Parathyroid adenoma (tissue), 2 donors: ENCODE results near the gene BAK1.

Experiments used
- H2AFZ ChIP-seq: fragments of 300-600 bp; sonication (generic); one replicate; pipeline ENCODE4 v1.7.0; 2017; ENCODE audit warnings: antibody characterized with exemption, mild to moderate bottlenecking
- H3K27ac ChIP-seq: fragments of 300-600 bp; sonication (generic); one replicate; pipeline ENCODE4 v1.7.0; 2017
- H3K27me3 ChIP-seq: fragments of 300-600 bp; sonication (generic); one replicate; pipeline ENCODE4 v1.7.0; 2017; ENCODE audit warnings: low read length; ENCODE audit not compliant: control insufficient read depth, insufficient read depth
- H3K36me3 ChIP-seq: fragments of 300-600 bp; sonication (generic); one replicate; pipeline ENCODE4 v1.7.0; 2017; ENCODE audit warnings: low read length; ENCODE audit not compliant: control insufficient read depth, insufficient read depth
- H3K4me1 ChIP-seq: fragments of 300-600 bp; sonication (generic); one replicate; pipeline ENCODE4 v1.7.0; 2017; ENCODE audit warnings: control low read depth
- H3K4me2 ChIP-seq: fragments of 300-600 bp; sonication (generic); one replicate; pipeline ENCODE4 v1.7.0; 2017; ENCODE audit warnings: low read length
- H3K4me3 ChIP-seq: fragments of 300-600 bp; sonication (generic); one replicate; pipeline ENCODE4 v1.7.0; 2017; ENCODE audit warnings: low read depth, low read length
- H3K79me2 ChIP-seq: fragments of 300-600 bp; sonication (generic); one replicate; pipeline ENCODE4 v1.7.0; 2017; ENCODE audit warnings: control low read depth
- H3K9ac ChIP-seq: fragments of 300-600 bp; sonication (generic); one replicate; pipeline ENCODE4 v1.7.0; 2017; ENCODE audit warnings: mild to moderate bottlenecking
- H3K9me3 ChIP-seq: fragments of 300-600 bp; sonication (generic); one replicate; pipeline ENCODE4 v1.7.0; 2017; ENCODE audit warnings: low read length; ENCODE audit not compliant: control insufficient read depth
- TF ChIP-seq, protein P1 (sequence below): fragments of 300-600 bp; sonication (generic); IDR thresholded peaks from one replicate; pipeline ENCODE4 v1.7.0; 2017; ENCODE audit warnings: antibody characterized with exemption, mild to moderate bottlenecking
- donor health status: primary hyperparathyroidism.

The BAK1 gene

DNA sequence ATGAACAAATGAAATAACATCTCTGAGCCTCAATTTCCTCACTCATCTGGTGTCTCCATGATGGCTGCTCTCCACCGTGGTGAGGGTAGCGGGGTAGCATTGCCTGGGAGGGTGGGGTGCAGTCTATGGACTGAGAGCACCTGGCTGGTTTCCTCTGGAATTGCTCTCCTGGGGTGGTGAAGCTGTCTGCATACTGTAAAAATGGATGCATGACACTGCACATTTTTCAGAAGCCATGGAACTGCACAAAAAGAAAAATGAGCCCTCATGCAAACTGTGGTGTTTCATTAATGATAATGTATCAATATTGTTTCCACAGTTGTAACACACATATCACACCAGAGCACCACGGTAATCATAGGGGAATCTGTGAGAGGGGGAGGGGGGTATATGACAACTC, 28.9 kb upstream of the BAK1 start:
- no peaks in the 10 kb centered on the region for H3K27me3 ChIP-seq
- H3K27ac ChIP-seq, result no peak overlapping the region
- H3K9me3 ChIP-seq, result no peaks in the 10 kb centered on the region
- no peaks in the 10 kb centered on the region for H3K36me3 ChIP-seq
- H3K4me3 ChIP-seq, result no peak overlapping the region
- H3K9ac ChIP-seq, result no peak overlapping the region
- H3K4me2 ChIP-seq, result no peak overlapping the region
- H3K79me2 ChIP-seq, result no peaks in the 10 kb centered on the region
- no peak overlapping the region for H2AFZ ChIP-seq
- no peaks in the 10 kb centered on the region for H3K4me1 ChIP-seq
- TF ChIP-seq, protein P1, sequence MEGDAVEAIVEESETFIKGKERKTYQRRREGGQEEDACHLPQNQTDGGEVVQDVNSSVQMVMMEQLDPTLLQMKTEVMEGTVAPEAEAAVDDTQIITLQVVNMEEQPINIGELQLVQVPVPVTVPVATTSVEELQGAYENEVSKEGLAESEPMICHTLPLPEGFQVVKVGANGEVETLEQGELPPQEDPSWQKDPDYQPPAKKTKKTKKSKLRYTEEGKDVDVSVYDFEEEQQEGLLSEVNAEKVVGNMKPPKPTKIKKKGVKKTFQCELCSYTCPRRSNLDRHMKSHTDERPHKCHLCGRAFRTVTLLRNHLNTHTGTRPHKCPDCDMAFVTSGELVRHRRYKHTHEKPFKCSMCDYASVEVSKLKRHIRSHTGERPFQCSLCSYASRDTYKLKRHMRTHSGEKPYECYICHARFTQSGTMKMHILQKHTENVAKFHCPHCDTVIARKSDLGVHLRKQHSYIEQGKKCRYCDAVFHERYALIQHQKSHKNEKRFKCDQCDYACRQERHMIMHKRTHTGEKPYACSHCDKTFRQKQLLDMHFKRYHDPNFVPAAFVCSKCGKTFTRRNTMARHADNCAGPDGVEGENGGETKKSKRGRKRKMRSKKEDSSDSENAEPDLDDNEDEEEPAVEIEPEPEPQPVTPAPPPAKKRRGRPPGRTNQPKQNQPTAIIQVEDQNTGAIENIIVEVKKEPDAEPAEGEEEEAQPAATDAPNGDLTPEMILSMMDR, result no peak

GRCh38 chr6:33607784-33608161, 27.7 kb upstream of the BAK1 start:
- Histone ChIP-seq H3K4me1 (no peaks in the 10 kb centered on the region), H3K36me3 (no peaks in the 10 kb centered on the region), H2AFZ (no peak overlapping the region), H3K27me3 (no peaks in the 10 kb centered on the region), H3K9ac (no peak overlapping the region), H3K9me3 (no peaks in the 10 kb centered on the region), H3K4me3 (no peak overlapping the region), H3K4me2 (no peak overlapping the region), H3K27ac (no peak overlapping the region), H3K79me2 (no peaks in the 10 kb centered on the region)
- TF ChIP-seq, protein P1, result no peak

DNA sequence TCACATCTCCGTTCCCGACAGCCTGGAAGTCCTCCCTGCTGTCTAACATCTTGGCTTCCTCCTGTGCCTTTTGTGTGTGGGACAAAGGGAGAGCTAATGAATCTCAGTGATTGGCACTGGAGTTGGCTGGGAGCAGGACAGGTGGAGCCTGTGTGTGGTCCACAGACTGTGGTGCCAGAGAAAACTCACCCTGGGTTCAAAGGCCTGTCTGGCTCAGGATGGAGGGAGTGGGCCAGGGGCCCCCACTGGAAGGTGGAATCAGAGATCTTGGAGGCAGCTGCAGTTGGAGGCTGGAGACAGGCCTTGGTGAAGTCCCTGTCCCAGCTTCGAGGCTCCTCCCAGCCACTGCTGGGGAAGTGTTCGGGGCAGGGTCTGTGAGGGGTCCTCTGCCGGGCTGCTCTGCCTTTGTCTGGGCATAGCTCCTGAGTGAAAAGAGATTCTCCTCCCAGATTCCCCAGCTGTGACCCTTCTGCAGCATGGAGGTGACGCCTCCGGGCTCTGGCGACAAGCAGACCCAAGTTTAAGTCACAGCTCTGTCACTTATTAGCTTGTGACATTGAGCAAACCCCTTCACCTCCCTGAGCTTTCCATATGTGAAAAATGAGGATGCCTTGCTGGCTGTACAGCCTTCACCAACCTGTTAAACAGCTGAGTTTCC, 27.2 kb upstream of the BAK1 start:
- Histone ChIP-seq H3K27me3 (no peaks in the 10 kb centered on the region), H2AFZ (no peak overlapping the region), H3K4me3 (no peak overlapping the region), H3K9ac (no peak overlapping the region), H3K9me3 (no peaks in the 10 kb centered on the region), H3K4me1 (no peaks in the 10 kb centered on the region), H3K36me3 (no peaks in the 10 kb centered on the region), H3K27ac (no peak overlapping the region), H3K79me2 (no peaks in the 10 kb centered on the region), H3K4me2 (no peak overlapping the region)
- TF ChIP-seq, protein P1, result no peak

DNA sequence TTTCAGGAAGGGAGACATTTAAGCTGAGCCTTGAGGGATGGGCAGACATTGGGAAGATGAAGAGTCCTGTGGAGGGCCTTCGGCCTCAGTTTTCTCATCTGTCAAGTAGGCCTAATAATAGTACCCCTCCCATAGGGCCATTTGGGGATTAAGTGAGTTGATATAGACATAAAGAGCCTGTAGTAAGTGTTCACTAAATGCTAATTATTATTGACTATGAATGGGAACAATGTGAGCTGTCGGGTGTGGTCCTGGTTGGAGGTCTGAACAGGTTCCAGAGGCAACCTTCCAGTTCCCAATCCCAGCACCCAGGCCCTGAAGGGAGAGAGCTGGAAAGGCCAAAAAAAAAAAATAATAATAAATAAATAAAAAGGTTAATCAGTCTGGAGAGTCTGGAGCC, 26.6 kb upstream of the BAK1 start:
- Histone ChIP-seq H3K27me3 (no peaks in the 10 kb centered on the region), H3K27ac (no peak overlapping the region), H3K79me2 (no peaks in the 10 kb centered on the region), H3K9ac (no peak overlapping the region), H3K9me3 (no peaks in the 10 kb centered on the region), H2AFZ (no peak overlapping the region), H3K4me1 (no peaks in the 10 kb centered on the region), H3K36me3 (no peaks in the 10 kb centered on the region), H3K4me3 (no peak overlapping the region), H3K4me2 (no peak overlapping the region)
- TF ChIP-seq, protein P1, result no peak
